Right cardiac atrium (tissue), 5 donors: Measurements from ENCODE around the gene TNS3. TPM values are rescaled to one million over a fixed set of nuclear protein-coding genes. Genes with fewer than 3 reads are reported as not detected.
A peak's percentile ranks its signal among the peaks of the same experiment; 100 is the strongest.

Source experiments
- ATAC-seq, 2 donors: fragments of 200-7000 bp; cut with Tn5 transposase; one replicate each; pipeline versions ENCODE4 v1.8.0 to v1.9.1; 2020; ENCODE audit warnings: moderate library complexity in 2 of 2, mild to moderate bottlenecking in 1 of 2
- DNase-seq, 3 donors: peaks; one replicate each; pipeline ENCODE4 v3.0.0-alpha.2; 2020
- H3K27ac ChIP-seq: one replicate; pipeline ENCODE4 v1.5.1; 2013; ENCODE audit warnings: mild to moderate bottlenecking, low read length, control low read depth, moderate library complexity
- H3K27me3 ChIP-seq: one replicate; pipeline ENCODE4 v1.6.1; 2013; ENCODE audit not compliant: control insufficient read depth, insufficient read depth
- H3K4me1 ChIP-seq: one replicate; pipeline ENCODE4 v1.6.1; 2013; ENCODE audit warnings: low read length; ENCODE audit not compliant: control insufficient read depth, insufficient read depth
- H3K4me3 ChIP-seq: one replicate; pipeline ENCODE4 v1.5.1; 2013; ENCODE audit warnings: low read length, control low read depth
- H3K9me3 ChIP-seq: one replicate; pipeline ENCODE4 v1.6.1; 2013; ENCODE audit warnings: low read length; ENCODE audit not compliant: control insufficient read depth
- WGBS: extraction: QIAGEN DNeasy Blood & Tissue Kit; methylation state at CpG from one replicate; pipeline ENCODE4 v1.1.7; 2013; 5-methylcytosine and 5-hydroxymethylcytosine counted together
- intact Hi-C, 4 donors: fragments of 100-400 bp; cut with DNase I; formaldehyde crosslinking; loops; one replicate each; pipeline versions ENCODE4 v1.11.0 to v1.14.0; 2022 to 2023
- polyA plus RNA-seq: library from polyadenylated mRNA; stranded (reverse); fragments of 200-250 nt; gene quantifications from one replicate; pipeline ENCODE4 v1.2.3, GENCODE V29; 2013
- total RNA-seq, 4 donors: library from RNA; stranded (reverse); fragmentation: NEBNext Ultra II Directional; extraction: Animal tissue kit (Norgen Biotek cat#: 25700); gene quantifications; one replicate each; pipeline ENCODE4 v1.2.1, GENCODE V29; 2021
- donor health status: healthy with polysubstance abuse.
- donor health status: DM: no; HTN: yes; CAD: no.
- donor health status: DM: no; HTN: no; CAD: no.
- donor health status: DM: no; HTN: yes; CAD: no; lungs with severe emphysema.
- donor health status: DM: yes; HTN: yes; CAD: no.

Gene TNS3
- total and polyA plus RNA-seq, 5 donors: 19.7 to 48.3 (median 40.4) TPM

GRCh38 chr7:47478926-47479711 lies 102.8 kb downstream of the TNS3 start:
- H3K9me3 ChIP-seq: no peaks in the 10 kb centered on the region
- H3K27me3 ChIP-seq: no peaks in the 10 kb centered on the region
- peaks cover 31% of the 10 kb centered on the region for H3K4me1 ChIP-seq
- intact Hi-C loops: no loop called here
- 78% methylated on average over 17 of the region's 17 CpGs for WGBS
- DNase-seq (no peak), ATAC-seq (no peak)
- peak overlapping the region; percentile 5 for H3K27ac ChIP-seq
- no peak overlapping the region for H3K4me3 ChIP-seq

GRCh38 chr7:47478017-47478344 lies 103.9 kb downstream of the TNS3 start:
- no peak for DNase-seq

GRCh38 chr7:47477191-47478016 lies 104.5 kb downstream of the TNS3 start:
- WGBS: 71% methylated on average over 8 of the region's 8 CpGs
- no peak overlapping the region for H3K4me3 ChIP-seq
- intact Hi-C loops: no loop called here
- no peak for DNase-seq
- no peaks in the 10 kb centered on the region for H3K27me3 ChIP-seq
- no peak for ATAC-seq
- peaks cover 30% of the 10 kb centered on the region for H3K4me1 ChIP-seq
- peak overlapping the region; percentile 0 for H3K27ac ChIP-seq
- no peaks in the 10 kb centered on the region for H3K9me3 ChIP-seq

More at GRCh38 chr7:47478017-47478344, 103.9 kb downstream of the TNS3 start:
- Histone ChIP-seq H3K4me1 (peaks cover 31% of the 10 kb centered on the region), H3K4me3 (no peak overlapping the region), H3K27me3 (no peaks in the 10 kb centered on the region), H3K27ac (peak overlapping the region; percentile 55), H3K9me3 (no peaks in the 10 kb centered on the region)
- WGBS: 28% methylated on average over 6 of the region's 6 CpGs
- intact Hi-C loops: no loop called here
- no peak for ATAC-seq

- DNase-seq (no peak), ATAC-seq (no peak)
- H3K27ac ChIP-seq: peak overlapping the region; percentile 86
- H3K9me3 ChIP-seq: no peaks in the 10 kb centered on the region
- no peak overlapping the region for H3K4me3 ChIP-seq
- intact Hi-C loops: no loop called here
- H3K4me1 ChIP-seq: peaks cover 23% of the 10 kb centered on the region
- WGBS: 94% methylated on average over 7 of the region's 7 CpGs
- no peaks in the 10 kb centered on the region for H3K27me3 ChIP-seq
Observed at GRCh38 chr7:47475880-47476227, 106.1 kb downstream of the TNS3 start.

- peak; percentile 90 to 94 for ATAC-seq
- 65% methylated on average over 24 of the region's 24 CpGs for WGBS
Observed at GRCh38 chr7:47474937-47475879, 106.7 kb downstream of the TNS3 start.

GRCh38 chr7:47474211-47474936 lies 107.5 kb downstream of the TNS3 start:
- intact Hi-C loops: no loop called here
- Histone ChIP-seq H3K4me3 (no peak overlapping the region), H3K27ac (peak overlapping the region; percentile 97), H3K27me3 (no peaks in the 10 kb centered on the region), H3K9me3 (no peaks in the 10 kb centered on the region), H3K4me1 (peaks cover 23% of the 10 kb centered on the region)
- no peak for ATAC-seq
- no peak for DNase-seq
- WGBS: 98% methylated on average over 2 of the region's 2 CpGs

More at GRCh38 chr7:47474937-47475879, 106.7 kb downstream of the TNS3 start:
- Histone ChIP-seq H3K27ac (peak overlapping the region; percentile 97), H3K9me3 (no peaks in the 10 kb centered on the region), H3K27me3 (no peaks in the 10 kb centered on the region), H3K4me3 (no peak overlapping the region), H3K4me1 (peaks cover 23% of the 10 kb centered on the region)
- intact Hi-C loops: no loop called here
- peak; percentile 87 to 91 (median 88) for DNase-seq

GRCh38 chr7:47473499-47474210 lies 108.3 kb downstream of the TNS3 start:
- intact Hi-C loops: no loop called here
- Histone ChIP-seq H3K4me1 (peaks cover 23% of the 10 kb centered on the region), H3K27ac (peak overlapping the region; percentile 97), H3K9me3 (no peaks in the 10 kb centered on the region), H3K4me3 (no peak overlapping the region), H3K27me3 (no peaks in the 10 kb centered on the region)
- no peak for DNase-seq
- WGBS: 78% methylated on average over 6 of the region's 6 CpGs
- no peak for ATAC-seq

GRCh38 chr7:47472444-47473157 lies 109.3 kb downstream of the TNS3 start:
- Histone ChIP-seq H3K27ac (peak overlapping the region; percentile 10), H3K4me3 (no peak overlapping the region), H3K27me3 (no peaks in the 10 kb centered on the region), H3K9me3 (no peaks in the 10 kb centered on the region), H3K4me1 (peaks cover 18% of the 10 kb centered on the region)
- ATAC-seq: no peak
- no peak for DNase-seq
- 90% methylated on average over 19 of the region's 19 CpGs for WGBS
- intact Hi-C loops: no loop called here

- H3K4me1 ChIP-seq: peaks cover 13% of the 10 kb centered on the region
- no peak overlapping the region for H3K4me3 ChIP-seq
- no peaks in the 10 kb centered on the region for H3K27me3 ChIP-seq
- WGBS: 73% methylated on average over 3 of the region's 3 CpGs
- intact Hi-C loops: no loop called here
- no peak for ATAC-seq
- no peaks in the 10 kb centered on the region for H3K9me3 ChIP-seq
- no peak overlapping the region for H3K27ac ChIP-seq
- peak in 1 of 3 donors; percentile 40 for DNase-seq
Observed at GRCh38 chr7:47471831-47472230, 110.1 kb downstream of the TNS3 start.
